H1 (cell line): ENCODE data around the gene CCN6. TPM values are rescaled to one million over a fixed set of nuclear protein-coding genes. Genes with fewer than 3 reads are reported as not detected.

ENCODE experiments used
- CTCF ChIA-PET: fragments of 300-600 bp; sonication (Branson Sonifier 250); formaldehyde crosslinking; loops from one replicate; lab custom pipeline; 2021; ENCODE audit not compliant: partially characterized antibody; lab: Charles Lee
- POLR2A ChIA-PET: fragments of 300-600 bp; sonication (Branson Sonifier 250); formaldehyde crosslinking; loops from one replicate; lab custom pipeline; 2021; ENCODE audit warnings: inconsistent platforms; ENCODE audit not compliant: partially characterized antibody; lab: Charles Lee
- DNase-seq, 2 experiments: peaks; one replicate each; pipeline versions ENCODE4 v3.0.0 to v3.0.0-alpha.2; 2010 to 2022; ENCODE audit warnings: low spot score in 2 of 2, low read depth in 1 of 2, mixed read lengths in 1 of 2
- FAIRE-seq: peaks from 2 replicates; lab custom pipeline; 2011; peaks lifted over from hg19 to GRCh38; lab: Jason Lieb, UNC
- H2AFZ ChIP-seq: 2 replicates; pipeline ENCODE4 v1.8.1; 2012; ENCODE audit warnings: low read length, inconsistent platforms
- H2AK5ac ChIP-seq: 2 replicates; pipeline ENCODE4 v1.6.1; 2013; ENCODE audit warnings: low read depth, low read length
- H2BK120ac ChIP-seq: replicated peaks from 2 replicates; pipeline ENCODE3; 2013; ENCODE audit warnings: low read depth, low read length, inconsistent platforms
- H2BK12ac ChIP-seq: 2 replicates; pipeline ENCODE4 v1.6.1; 2013; ENCODE audit warnings: low read depth, low read length
- H2BK15ac ChIP-seq: 2 replicates; pipeline ENCODE4 v1.6.1; 2013; ENCODE audit warnings: low read length
- H2BK20ac ChIP-seq: 2 replicates; pipeline ENCODE4 v1.6.1; 2013; ENCODE audit warnings: low read length
- H2BK5ac ChIP-seq: 2 replicates; pipeline ENCODE4 v1.6.1; 2013; ENCODE audit warnings: low read depth, low read length
- H3K14ac ChIP-seq: 2 replicates; pipeline ENCODE4 v1.6.1; 2013; ENCODE audit warnings: inconsistent platforms; ENCODE audit not compliant: insufficient read length
- H3K18ac ChIP-seq: 2 replicates; pipeline ENCODE4 v1.6.1; 2013; ENCODE audit warnings: low read length; ENCODE audit errors: extremely low read depth
- H3K23ac ChIP-seq: 2 replicates; pipeline ENCODE4 v1.6.1; 2013; ENCODE audit warnings: inconsistent platforms; ENCODE audit not compliant: insufficient read length
- H3K23me2 ChIP-seq: 2 replicates; pipeline ENCODE4 v1.6.1; 2013; ENCODE audit warnings: low read depth, low read length
- H3K27ac ChIP-seq: 2 replicates; pipeline ENCODE4 v1.6.1; 2011; ENCODE audit warnings: low read depth, low read length, inconsistent platforms
- H3K27me3 ChIP-seq, 4 experiments: replicated peaks in 1 of 4; 1 replicate in 1 of 4; 2 replicates in 3 of 4; pipeline versions ENCODE4 v1.6.1 to v1.8.1; 2011 to 2013; ENCODE audit warnings: low read length in 3 of 4, mild to moderate bottlenecking in 3 of 4, inconsistent platforms in 2 of 4, mixed read lengths in 2 of 4, moderate library complexity in 1 of 4; ENCODE audit not compliant: control insufficient read depth in 3 of 4, insufficient read depth in 3 of 4; ENCODE audit errors: extremely low read depth in 1 of 4
- H3K36me3 ChIP-seq, 4 experiments: 2 replicates each; pipeline versions ENCODE4 v1.6.1 to v1.8.1; 2011 to 2013; ENCODE audit warnings: mild to moderate bottlenecking in 4 of 4, low read length in 3 of 4, moderate library complexity in 2 of 4, control low read depth in 1 of 4, inconsistent platforms in 1 of 4; ENCODE audit not compliant: insufficient read depth in 4 of 4, control insufficient read depth in 2 of 4
- H3K4ac ChIP-seq: replicated peaks from 2 replicates; pipeline ENCODE3; 2013; ENCODE audit warnings: low read length, low read depth, mixed read lengths, inconsistent platforms; ENCODE audit not compliant: insufficient read length
- H3K4me1 ChIP-seq, 4 experiments: replicated peaks in 1 of 4; 1 replicate in 1 of 4; 2 replicates in 3 of 4; pipeline versions ENCODE4 v1.6.1 to v1.8.1; 2011 to 2013; ENCODE audit warnings: low read length in 3 of 4, inconsistent platforms in 2 of 4, mixed read lengths in 1 of 4; ENCODE audit not compliant: insufficient read depth in 4 of 4, control insufficient read depth in 3 of 4
- H3K4me2 ChIP-seq, 2 experiments: 2 replicates each; pipeline versions ENCODE4 v1.6.1 to v1.8.1; 2011 to 2013; ENCODE audit warnings: low read depth in 2 of 2, low read length in 2 of 2, control low read depth in 1 of 2, inconsistent platforms in 1 of 2, mild to moderate bottlenecking in 1 of 2; ENCODE audit not compliant: insufficient read depth in 1 of 2
- H3K4me3 ChIP-seq, 4 experiments: fragments of 200-600, 300-600 bp in 1 of 4; sonication (generic), shearing (Covaris generic), sonication (Bioruptor Twin) in 1 of 4; 2 replicates each; pipeline versions ENCODE4 v1.5.1 to v1.8.1; 2011 to 2016; ENCODE audit warnings: low read length in 4 of 4, low read depth in 3 of 4, control low read depth in 2 of 4, inconsistent platforms in 2 of 4, mild to moderate bottlenecking in 2 of 4, mixed read lengths in 1 of 4, moderate library complexity in 1 of 4; ENCODE audit not compliant: insufficient read depth in 2 of 4; ENCODE audit errors: extremely low read depth in 1 of 4
- H3K56ac ChIP-seq: replicated peaks from 2 replicates; pipeline ENCODE3; 2013; ENCODE audit warnings: low read depth, mild to moderate bottlenecking, mixed read lengths, low read length, inconsistent platforms; ENCODE audit not compliant: insufficient read length
- H3K79me1 ChIP-seq: 2 replicates; pipeline ENCODE4 v1.6.1; 2013; ENCODE audit warnings: low read depth, low read length, control low read depth
- H3K79me2 ChIP-seq, 2 experiments: 2 replicates each; pipeline versions ENCODE4 v1.6.1 to v1.8.1; 2012 to 2013; ENCODE audit warnings: low read length in 2 of 2, mild to moderate bottlenecking in 2 of 2, inconsistent platforms in 1 of 2; ENCODE audit not compliant: insufficient read depth in 2 of 2, control insufficient read depth in 1 of 2
- H3K9ac ChIP-seq, 4 experiments: replicated peaks in 1 of 4; 1 replicate in 1 of 4; 2 replicates in 3 of 4; pipeline versions ENCODE4 v1.6.1 to v1.8.1; 2011 to 2013; ENCODE audit warnings: low read depth in 3 of 4, low read length in 3 of 4, control low read depth in 2 of 4, mild to moderate bottlenecking in 2 of 4, moderate library complexity in 2 of 4, inconsistent platforms in 1 of 4; ENCODE audit errors: extremely low read depth in 1 of 4
- H3K9me3 ChIP-seq, 2 experiments: 2 replicates each; pipeline versions ENCODE4 v1.6.1 to v1.8.1; 2012 to 2013; ENCODE audit warnings: mild to moderate bottlenecking in 2 of 2, moderate library complexity in 2 of 2, control low read depth in 1 of 2, inconsistent platforms in 1 of 2, low read depth in 1 of 2, low read length in 1 of 2, mixed read lengths in 1 of 2; ENCODE audit not compliant: insufficient read depth in 2 of 2
- H4K20me1 ChIP-seq, 2 experiments: replicated peaks in 1 of 2; 2 replicates each; pipeline versions ENCODE3 to v1.8.1; 2011 to 2013; ENCODE audit warnings: inconsistent platforms in 2 of 2, low read length in 2 of 2, mild to moderate bottlenecking in 1 of 2; ENCODE audit not compliant: insufficient read depth in 2 of 2, control insufficient read depth in 1 of 2
- H4K5ac ChIP-seq: 2 replicates; pipeline ENCODE4 v1.6.1; 2013; ENCODE audit warnings: low read length, low read depth, mixed read lengths, inconsistent platforms; ENCODE audit not compliant: insufficient read length
- H4K8ac ChIP-seq: 2 replicates; pipeline ENCODE4 v1.8.0; 2013; ENCODE audit warnings: mild to moderate bottlenecking, moderate library complexity, low read length, inconsistent platforms; ENCODE audit not compliant: insufficient read depth; ENCODE audit errors: extremely low read depth
- H4K91ac ChIP-seq: replicated peaks from 2 replicates; pipeline ENCODE3; 2013; ENCODE audit warnings: low read length, mixed read lengths, inconsistent platforms; ENCODE audit not compliant: insufficient read length
- ASH2L ChIP-seq: fragments of 200-600, 300-600 bp; sonication (generic); IDR thresholded peaks from one replicate; pipeline ENCODE4 v1.7.1; 2017; ENCODE audit warnings: low read length
- EZH2 ChIP-seq: fragments of 200-600 bp; sonication (generic); IDR thresholded peaks from 2 replicates; pipeline ENCODE4 v1.7.1; 2012; ENCODE audit warnings: low read depth, mild to moderate bottlenecking, moderate library complexity, low read length, inconsistent platforms; ENCODE audit not compliant: severe bottlenecking
- JUND ChIP-seq: IDR thresholded peaks from 2 replicates; pipeline ENCODE4 v1.6.1; 2011; ENCODE audit warnings: mild to moderate bottlenecking, improper control_type of control experiment, low read length
- NANOG ChIP-seq: IDR thresholded peaks from 2 replicates; pipeline ENCODE4 v1.6.1; 2011; ENCODE audit warnings: low read length, low read depth, mild to moderate bottlenecking, inconsistent platforms; ENCODE audit not compliant: insufficient read depth, poor library complexity, severe bottlenecking
- RAD21 ChIP-seq, 2 experiments: IDR thresholded peaks in 1 of 2; conservative IDR thresholded peaks in 1 of 2; 2 replicates each; pipeline ENCODE4 v1.6.1; 2011; ENCODE audit warnings: low read depth in 2 of 2, low read length in 2 of 2, improper control_type of control experiment in 1 of 2, inconsistent platforms in 1 of 2, mild to moderate bottlenecking in 1 of 2, moderate library complexity in 1 of 2
- SIX5 ChIP-seq: IDR thresholded peaks from 2 replicates; pipeline ENCODE4 v1.6.1; 2011; ENCODE audit warnings: mild to moderate bottlenecking, low read depth, low read length
- TAF7 ChIP-seq: optimal IDR thresholded peaks from 2 replicates; pipeline ENCODE3; 2011; ENCODE audit warnings: low read depth, mild to moderate bottlenecking, inconsistent platforms, low read length, moderate library complexity, borderline replicate concordance
- WGBS, 2 experiments: shearing (Covaris generic) in 1 of 2; methylation state at CpG; one replicate each; pipeline versions ENCODE4 v1.1.6 to v1.1.7; 2013 to 2015; ENCODE audit warnings: low lambda C conversion rate in 2 of 2, mixed read lengths in 2 of 2, inconsistent platforms in 1 of 2, low coverage in 1 of 2, missing lambda C conversion rate in 1 of 2; ENCODE audit not compliant: insufficient replicate concordance in 2 of 2, insufficient coverage in 1 of 2, insufficient read length in 1 of 2; ENCODE audit errors: extremely low coverage in 1 of 2, missing lambda C conversion rate in 1 of 2; 5-methylcytosine and 5-hydroxymethylcytosine counted together
- polyA plus RNA-seq, 7 experiments: library from polyadenylated mRNA; depleted of rRNA in 3 of 7; stranded (reverse) in 5 of 7; unstranded in 2 of 7; fragments of >200 nt in 5 of 7; fragments of 200-250 nt in 2 of 7; gene quantifications; 1 replicate in 5 of 7; 2 replicates in 1 of 7; 4 replicates in 1 of 7; pipeline versions ENCODE4 v1.2.1 to v1.2.3, GENCODE V29; 2011 to 2013; ENCODE audit warnings: missing spikeins in 2 of 7, mixed read lengths in 2 of 7
- total RNA-seq: library from RNA; stranded (reverse); fragmentation: NEBNext Ultra II Directional; extraction: Animal tissue kit (Norgen Biotek cat#: 25700); gene quantifications from 2 replicates; pipeline ENCODE4 v1.2.1, GENCODE V29; 2021

Gene CCN6
- total and polyA plus RNA-seq, 2 of the 8 experiments (the other 6 are each of a cell fraction or from before 2014, with no cell fraction given): not detected

GRCh38 chr6:112086744-112087135 is 32.8 kb downstream of the CCN6 start:
- H2BK12ac ChIP-seq: no peak overlapping the region
- no peak overlapping the region for H3K18ac ChIP-seq
- H2AFZ ChIP-seq: peak overlapping the region; percentile 80
- FAIRE-seq (no peak), DNase-seq (no peak)
- H3K14ac ChIP-seq: no peak overlapping the region
- H3K23ac ChIP-seq: no peak overlapping the region
- no peaks in the 10 kb centered on the region for H3K4me1 ChIP-seq
- no peak overlapping the region for H2BK20ac ChIP-seq
- no peak overlapping the region for H3K4ac ChIP-seq
- peak overlapping the region; percentile 53; the same call in 1 of the 2 replicates for H2BK5ac ChIP-seq
- H3K27me3 ChIP-seq: no peaks in the 10 kb centered on the region
- H3K56ac ChIP-seq: peak overlapping the region; percentile 34
- H4K91ac ChIP-seq: no peak overlapping the region
- H4K8ac ChIP-seq: no peak overlapping the region
- H4K20me1 ChIP-seq: no peaks in the 10 kb centered on the region
- H4K5ac ChIP-seq: no peak overlapping the region
- peaks cover 0 to 7% (median 0%) of the 10 kb centered on the region in 4 experiments; a peak in 3 of 8 replicates for H3K36me3 ChIP-seq
- CTCF ChIA-PET: interaction anchor here (0.7 to 3.6 kb wide), 12 partner anchors 10 to 343 kb away, joined by 3 to 21 read pairs (median 4); no protein-coding TSS in a partner anchor
- H3K4me2 ChIP-seq: peak overlapping the region; percentile 43 to 57
- H3K27ac ChIP-seq: peak overlapping the region; percentile 50; the same call in 1 of the 2 replicates
- H3K9me3 ChIP-seq: no peaks in the 10 kb centered on the region
- WGBS, 2 experiments: 6% methylated on average over 8 of the region's 8 CpGs; no CpG with 5 or more reads in 1 of the 2 experiments
- no peak overlapping the region for H2BK120ac ChIP-seq
- H2BK15ac ChIP-seq: 0 out of 2 replicates have a peak overlapping the region, but pooled peaks have one; percentile 21
- peaks cover 6% of the 10 kb centered on the region; the same call in 1 of the 2 replicates for H3K23me2 ChIP-seq
- H3K79me2 ChIP-seq: no peaks in the 10 kb centered on the region
- H3K79me1 ChIP-seq: no peaks in the 10 kb centered on the region
- peak overlapping the region; percentile 58 to 67 (median 62) for H3K9ac ChIP-seq
- POLR2A ChIA-PET: interaction anchor here (0.9 to 1.4 kb wide), 6 partner anchors 13 to 481 kb away, joined by 3 to 7 read pairs (median 4); partner anchors contain the start of gene TRAF3IP2
- TF ChIP-seq RAD21 (IDR thresholded peaks at IDR 0.05 in 1 of 2, conservative IDR thresholded peaks at IDR 0.05 in 1 of 2; ENCODE audit: low read depth in 2 of 2, low read length in 2 of 2) (peak; percentile 6 to 28; a peak in 3 of 4 replicates), ASH2L (no peak), NANOG (no peak), JUND (no peak), TAF7 (no peak), SIX5 (no peak), EZH2 (no peak)
- TF ChIP-seq, all 59 proteins: peak for 1
- H2AK5ac ChIP-seq: no peak overlapping the region
- peak overlapping the region; percentile 66 to 92 (median 79) for H3K4me3 ChIP-seq
